OCI-M1 (cell line): Measurements from ENCODE around the gene CTNNA2.

ENCODE experiments used
- DNase-seq: peaks from one replicate; lab custom pipeline; 2025; lab: John Stamatoyannopoulos, UW

CTNNA2 gene

DNA sequence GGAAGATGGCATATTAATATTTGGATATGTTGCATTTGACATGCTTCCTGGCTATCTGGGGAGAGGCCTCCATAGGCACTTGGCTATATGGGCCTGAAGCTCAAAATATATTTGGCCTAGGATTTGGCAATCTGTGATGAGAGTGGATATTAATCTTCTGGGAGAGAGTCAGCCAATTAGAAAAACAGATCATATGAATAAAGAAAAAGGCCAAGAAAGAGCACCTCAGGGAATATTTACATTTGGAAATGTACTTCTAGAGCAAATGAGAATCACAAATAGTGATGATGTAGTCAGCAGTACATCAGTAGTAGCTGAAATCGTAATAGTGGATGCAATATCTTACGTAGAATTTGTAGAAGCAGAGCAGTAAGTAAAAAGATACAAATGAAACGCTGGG lies 277.0 kb downstream of the CTNNA2 start:
- DNase-seq, result no peak

DNA sequence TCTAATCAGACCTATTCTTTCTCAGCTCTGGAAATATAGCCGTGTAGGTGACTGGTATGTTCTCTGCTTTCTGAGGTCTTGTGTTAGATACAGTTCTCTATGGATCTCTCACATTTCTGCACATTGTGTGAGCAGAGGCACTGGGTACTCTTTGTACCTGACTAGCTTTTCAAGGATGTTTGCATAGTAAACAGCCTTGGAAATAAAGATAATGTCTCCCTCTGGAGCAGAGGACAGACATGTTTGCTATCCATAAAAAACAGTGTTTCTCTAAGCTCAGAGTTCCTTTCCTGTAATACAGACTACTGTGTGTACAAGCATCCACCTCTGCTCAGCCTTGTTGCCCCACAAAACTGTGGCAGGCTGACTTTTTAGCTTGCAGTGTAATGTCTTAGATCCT lies 279.2 kb downstream of the CTNNA2 start:
- DNase-seq, result no peak

DNA sequence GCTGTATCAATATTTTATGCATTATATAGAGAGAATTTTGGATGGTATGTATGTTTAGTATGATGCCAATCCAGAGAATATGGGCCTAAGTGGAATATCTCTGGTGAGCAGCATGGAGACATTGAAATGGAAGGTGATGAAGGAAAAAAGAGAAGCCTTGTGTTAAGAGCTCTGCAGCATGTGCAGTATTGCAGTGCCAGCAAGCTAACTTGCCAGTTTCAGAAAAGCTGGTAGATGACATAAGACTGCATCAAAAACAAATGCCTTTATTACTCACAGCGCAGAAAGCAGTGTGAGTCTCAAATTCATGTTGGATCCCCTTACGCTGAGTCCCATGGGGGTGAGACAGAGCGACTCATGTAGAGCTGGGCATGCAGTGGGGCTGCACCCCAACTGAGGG lies 280.2 kb downstream of the CTNNA2 start:
- DNase-seq, result no peak

DNA sequence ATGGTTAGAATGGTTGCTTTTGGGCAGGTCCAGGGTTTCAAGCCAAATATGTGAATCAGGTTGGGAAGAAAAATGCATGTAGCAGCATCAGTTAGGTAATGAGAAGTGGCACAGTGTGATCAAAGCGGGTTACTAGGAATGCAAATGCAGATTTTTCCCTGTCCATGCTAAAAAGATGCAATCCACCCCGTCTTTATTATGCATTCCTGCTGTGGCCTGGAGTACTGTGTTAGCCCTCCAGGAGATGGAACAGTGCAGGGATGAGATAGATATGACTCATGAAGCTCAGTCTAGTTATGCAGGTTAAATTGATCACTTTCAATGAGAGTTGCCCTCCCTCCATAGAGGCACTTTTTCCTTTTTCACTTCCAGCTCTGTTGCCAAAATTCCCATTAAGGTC lies 283.8 kb downstream of the CTNNA2 start:
- no peak for DNase-seq

DNA sequence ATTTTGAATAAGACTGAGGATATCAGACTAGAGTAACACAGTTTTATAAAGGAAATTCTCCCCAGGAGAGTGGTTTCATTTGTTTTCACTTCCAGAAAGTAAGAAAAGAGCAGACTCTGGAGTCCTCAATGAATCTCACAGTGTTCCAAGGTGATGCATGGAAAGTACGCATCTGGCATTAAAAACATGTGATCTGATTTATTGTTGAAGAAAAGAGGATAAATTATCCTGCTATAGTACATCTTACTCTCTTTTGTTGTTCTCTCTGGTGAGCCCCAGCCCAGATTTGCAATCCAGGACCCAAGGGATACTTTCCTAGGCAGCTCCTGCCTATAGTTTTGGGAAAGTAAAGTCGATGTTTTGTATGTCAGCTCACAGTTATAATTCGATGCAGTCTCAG lies 285.9 kb downstream of the CTNNA2 start:
- DNase-seq, result no peak

DNA sequence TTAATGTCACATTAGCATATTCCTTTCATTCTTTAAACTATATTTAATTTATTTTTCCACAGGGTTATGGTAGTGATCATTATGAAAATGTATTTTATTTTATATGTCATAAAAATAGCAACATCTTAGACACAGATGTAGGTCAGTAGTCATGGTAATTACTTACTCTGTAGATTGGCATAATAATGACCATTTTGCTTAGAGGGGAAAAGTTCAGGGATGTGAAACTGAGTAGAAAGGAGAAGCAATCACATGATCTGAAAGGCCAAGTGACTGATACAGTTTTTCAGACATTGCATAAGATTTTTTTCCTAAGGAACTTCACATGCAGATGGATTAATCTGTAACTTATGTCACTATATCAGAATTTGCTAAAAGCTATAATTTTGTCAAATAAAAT lies 286.9 kb downstream of the CTNNA2 start:
- peak; percentile 7 for DNase-seq

DNA sequence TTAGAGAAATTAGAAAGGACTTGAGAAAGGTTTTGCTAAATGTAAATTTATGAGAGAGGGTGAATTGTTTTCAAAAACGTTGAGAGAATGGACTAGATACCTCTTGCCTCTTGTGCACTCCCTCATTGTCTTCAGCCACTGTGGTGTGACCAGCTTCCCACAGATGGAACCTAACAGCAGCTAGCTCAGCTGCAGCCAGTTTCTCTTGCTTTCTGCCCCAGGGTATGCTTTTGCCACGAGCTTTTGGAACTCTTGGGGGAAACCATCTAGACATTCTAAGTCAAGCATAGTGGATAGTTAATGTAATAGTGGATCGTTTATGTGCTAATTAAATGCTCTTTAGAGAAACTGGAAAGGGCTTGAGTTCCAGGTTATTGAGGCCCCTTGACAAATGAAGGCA lies 288.2 kb downstream of the CTNNA2 start:
- no peak for DNase-seq

DNA sequence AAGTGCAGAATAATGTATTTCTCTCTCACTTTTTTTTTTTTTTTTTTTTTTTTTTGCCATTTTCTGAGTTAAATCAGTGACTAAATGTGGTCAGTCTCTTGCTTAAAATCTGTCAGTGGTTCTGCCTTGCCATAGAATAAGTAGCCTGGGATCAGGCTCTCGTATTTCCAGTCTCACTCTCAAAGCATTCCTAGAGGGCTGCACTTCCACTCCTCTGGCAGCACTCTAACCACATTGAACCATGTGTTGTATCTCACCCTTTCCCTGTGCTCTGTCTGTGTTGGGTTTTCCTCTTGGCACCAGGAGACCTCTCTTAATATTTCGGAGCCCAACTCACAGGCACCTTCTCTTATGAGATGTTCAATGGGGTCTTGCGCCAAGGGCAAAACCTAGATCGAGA lies 304.4 kb downstream of the CTNNA2 start:
- DNase-seq, result no peak

DNA sequence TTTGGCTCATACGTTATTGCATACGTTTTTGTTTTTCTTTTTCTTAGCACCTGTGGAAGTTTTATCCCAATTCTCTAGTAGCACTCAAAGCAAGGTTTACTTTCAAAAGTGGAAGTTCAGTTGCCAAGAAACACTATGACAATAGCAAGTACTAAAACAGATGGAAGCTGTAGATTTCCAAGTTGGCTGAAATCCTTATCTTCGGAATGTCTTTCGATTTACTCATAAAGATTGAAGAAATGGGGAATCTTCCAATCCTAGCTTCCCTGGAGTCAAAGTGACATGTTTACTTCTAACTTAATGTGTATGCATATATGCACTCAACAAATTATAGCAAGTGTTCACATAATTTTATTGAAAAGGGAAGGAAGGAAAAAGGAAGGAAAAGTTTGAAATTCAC lies 307.4 kb downstream of the CTNNA2 start:
- DNase-seq, result no peak

DNA sequence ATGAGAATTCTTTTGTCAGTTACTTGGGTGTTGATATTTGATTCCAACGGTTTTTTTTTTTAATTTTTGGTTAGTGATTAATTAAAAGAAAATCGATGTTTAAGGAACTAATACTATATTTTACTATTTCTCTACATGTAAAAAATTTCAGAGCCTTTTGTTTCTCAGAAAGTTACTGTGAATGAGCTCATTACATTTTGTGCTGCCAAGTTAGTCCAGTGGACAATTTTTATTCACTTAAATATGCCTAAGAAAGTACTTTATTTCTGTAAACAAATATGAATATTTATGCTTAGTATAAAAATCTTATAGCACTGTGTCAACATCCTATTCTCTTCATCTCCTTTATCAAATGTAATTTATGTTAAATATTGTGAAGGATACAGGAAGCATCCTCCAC lies 309.3 kb downstream of the CTNNA2 start:
- DNase-seq, result no peak

DNA sequence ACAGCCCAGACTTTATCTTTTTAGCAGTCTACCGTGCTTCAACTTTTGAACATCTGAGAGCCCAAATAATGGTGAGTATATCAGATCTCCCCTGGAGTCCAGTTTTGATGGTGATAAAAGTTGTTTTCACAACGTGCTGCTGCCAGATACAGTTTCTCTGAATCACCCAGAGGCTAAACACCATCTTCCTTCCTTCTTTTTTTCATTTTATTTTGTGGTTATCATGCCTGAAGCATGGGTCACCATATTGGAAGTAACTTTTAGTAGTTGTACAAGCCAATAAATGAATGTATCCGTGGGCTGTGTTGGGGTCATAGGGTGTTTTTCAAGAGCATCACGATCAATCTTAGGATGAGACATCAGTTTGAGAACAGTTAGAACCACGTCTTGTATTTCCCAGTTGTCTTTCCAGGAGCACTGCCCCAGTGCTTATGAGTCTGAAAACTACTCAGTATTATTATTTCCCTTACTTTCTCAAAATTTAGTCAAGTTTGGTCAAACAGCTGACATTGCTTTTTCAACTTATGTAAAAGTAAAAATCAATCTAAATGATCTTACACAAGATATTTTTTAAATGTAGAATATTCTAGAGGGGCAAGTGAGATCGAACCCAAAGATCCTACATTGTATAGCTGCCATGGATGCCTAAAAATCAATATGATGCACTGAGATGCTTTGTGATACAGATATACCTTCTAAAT lies 311.4 kb downstream of the CTNNA2 start:
- no peak for DNase-seq

DNA sequence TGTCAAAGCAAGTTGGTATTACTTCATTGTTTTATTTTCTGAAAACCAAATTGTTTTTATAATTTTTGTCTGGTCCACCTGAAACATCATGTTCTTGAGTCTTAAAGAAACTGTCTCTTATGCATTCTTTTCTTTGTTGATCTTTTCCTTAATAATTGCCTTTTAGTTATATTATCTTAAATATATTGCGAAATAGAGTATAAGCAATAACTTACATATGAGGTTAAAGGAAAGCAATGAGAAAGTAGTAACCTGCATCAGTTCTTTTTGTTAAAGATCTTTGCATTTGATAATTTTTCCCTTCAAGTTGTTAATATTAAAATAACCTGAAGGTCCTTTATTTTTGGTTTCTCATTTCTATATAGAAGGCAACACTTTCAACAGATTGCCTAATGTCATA lies 315.0 kb downstream of the CTNNA2 start:
- no peak for DNase-seq

DNA sequence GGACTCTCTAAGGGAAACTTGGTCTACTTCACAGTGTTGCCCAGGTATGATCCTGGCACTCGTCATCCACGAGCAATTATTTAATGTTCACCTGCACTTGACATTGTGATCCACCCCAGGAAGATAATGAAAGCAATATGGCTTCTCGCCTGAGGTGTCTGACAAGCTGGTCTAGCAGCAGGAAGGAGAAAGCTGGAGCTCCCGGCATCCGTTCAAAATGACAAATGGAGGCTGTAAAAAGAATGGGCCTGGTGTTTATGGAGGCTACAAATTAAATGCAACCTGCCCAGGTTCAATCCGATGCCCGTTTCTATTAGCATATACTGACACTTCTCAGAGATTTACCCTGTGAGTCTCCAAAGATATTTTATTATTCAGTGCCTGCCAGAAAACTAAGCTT lies 317.6 kb downstream of the CTNNA2 start:
- DNase-seq, result no peak

DNA sequence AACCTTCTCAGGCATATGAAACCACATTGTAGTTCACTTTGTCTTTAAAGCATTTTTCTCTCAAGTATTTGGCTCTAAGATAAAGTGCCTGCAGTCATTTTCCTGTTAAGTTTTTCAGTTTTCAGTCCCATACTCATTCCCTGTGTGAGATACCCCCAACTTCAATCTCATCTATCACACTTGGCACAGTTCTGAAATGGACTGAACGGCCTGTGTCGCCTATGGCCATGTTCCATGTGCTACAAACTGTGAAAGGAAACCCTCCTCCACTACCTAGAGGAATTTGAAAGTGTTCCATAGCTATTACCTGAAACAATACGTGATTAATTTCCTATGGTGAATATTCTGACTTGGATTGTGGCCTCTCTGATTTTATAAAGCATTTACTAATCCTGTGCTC lies 319.1 kb downstream of the CTNNA2 start:
- no peak for DNase-seq

DNA sequence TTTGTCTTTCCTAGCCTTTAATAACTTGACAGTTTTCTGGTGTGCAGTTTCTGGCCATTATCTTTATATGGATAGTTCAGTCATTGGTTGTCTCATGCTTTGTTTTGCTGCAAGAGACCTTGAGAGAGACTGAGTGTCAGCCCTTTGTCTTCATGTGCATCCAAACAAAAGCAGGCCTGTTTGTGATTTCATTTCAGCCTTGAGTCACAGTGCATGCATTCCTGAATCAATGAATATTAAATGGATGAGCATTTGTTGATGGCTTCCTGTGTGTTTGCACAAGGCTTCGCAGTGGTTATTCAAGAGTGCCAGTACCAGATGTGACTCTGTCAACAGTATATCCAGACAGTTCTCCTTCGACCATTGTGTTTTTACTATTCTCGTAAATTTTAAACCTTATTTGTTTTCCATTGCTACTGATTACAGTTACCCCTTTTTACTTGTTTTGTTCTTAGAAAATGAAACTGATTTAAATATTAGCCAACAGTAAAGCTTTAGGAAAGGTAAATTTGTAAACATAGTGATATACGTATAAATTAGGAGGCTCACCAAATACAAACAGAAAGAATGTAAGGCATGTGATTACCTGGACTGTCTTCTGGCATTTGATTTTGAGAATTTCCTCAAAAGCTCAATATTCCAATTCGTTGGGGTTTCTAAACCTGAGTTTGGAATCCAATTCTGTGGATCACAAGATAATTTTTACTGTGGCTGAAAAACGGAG lies 319.8 kb downstream of the CTNNA2 start:
- DNase-seq, result no peak

DNA sequence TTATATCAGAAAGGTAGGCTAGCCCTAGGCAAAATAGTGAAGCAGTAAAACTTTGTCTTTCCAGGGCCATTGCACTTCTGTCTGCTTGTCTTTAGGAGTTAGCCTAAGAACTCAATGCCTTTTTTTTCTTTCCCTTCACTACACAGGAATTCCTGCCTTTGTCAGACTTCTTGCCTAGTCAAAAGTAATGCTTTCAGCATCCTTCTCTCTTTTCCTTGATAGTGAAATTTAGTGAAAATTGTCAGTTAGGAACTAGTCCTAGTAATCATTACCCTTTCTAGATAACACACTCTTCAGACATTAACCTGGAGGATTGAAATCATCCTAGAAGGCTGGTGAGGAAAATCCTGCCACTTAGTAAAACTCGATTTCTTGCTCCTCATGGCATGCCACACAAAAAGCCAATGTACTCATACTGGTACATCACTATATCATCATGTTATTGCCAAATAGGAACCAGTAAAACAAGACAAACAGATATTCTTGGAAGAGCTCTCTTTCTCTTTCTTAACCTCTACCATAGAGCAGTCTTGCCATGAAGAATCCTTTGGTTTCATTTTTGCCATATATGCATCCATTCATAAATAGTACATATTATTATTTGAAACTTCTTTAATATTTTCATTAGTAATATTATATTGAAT lies 320.5 kb downstream of the CTNNA2 start:
- no peak for DNase-seq

DNA sequence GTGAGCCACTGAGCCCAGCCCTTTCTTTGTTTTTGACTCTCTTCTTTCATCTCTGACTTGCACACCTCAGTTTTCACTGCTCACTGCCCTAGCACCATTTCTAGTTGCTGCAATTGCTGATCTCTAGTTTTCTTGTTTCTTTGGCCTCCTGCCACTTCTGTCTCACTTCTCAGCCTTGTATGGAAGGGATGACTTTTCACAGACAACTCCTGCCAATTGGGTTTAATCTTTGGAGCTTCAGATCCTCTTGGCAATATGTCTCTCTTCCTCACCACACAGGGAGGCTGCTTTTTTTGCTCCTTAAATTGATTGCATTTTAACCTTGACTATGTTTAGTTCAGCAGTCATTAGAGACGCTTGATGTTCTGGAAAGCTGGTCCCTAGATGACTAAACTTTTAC lies 323.1 kb downstream of the CTNNA2 start:
- DNase-seq, result no peak

DNA sequence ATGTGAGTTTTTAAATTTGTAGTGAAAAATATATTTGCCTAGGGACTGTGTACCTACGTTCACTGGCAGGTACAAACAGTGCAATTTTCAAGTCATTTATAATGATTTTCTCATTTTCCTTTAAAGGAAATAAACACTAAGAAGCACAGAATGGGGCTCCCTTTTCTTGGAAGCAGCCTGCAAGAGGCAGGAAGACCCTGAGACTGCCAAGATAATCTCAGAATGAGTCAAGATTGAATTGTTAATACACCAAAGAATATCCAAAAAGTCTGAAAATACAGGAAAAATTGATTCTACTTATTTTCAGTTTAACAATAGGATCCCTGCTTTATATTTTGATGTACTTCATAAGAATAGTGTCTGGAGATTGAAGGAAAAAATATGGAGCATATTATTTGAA lies 331.2 kb downstream of the CTNNA2 start:
- no peak for DNase-seq

DNA sequence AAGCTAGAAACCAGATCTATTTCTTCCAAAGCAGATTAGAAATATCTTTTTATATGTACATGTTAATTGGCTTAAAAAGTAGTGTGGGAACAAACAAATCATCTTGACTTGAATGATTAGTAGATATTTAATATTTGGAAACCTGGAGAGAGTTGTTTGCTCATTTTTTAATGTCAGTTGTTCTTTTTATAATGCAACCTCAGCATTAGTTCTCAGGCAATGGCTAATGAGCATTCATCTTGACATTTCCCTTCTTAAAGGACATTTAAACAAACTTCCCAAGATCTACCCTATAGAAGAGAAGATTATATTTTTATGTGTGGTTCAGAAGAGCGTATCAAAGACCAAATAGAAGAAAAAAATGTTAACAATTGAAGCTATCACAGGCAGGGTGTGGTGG lies 334.0 kb downstream of the CTNNA2 start:
- no peak for DNase-seq

DNA sequence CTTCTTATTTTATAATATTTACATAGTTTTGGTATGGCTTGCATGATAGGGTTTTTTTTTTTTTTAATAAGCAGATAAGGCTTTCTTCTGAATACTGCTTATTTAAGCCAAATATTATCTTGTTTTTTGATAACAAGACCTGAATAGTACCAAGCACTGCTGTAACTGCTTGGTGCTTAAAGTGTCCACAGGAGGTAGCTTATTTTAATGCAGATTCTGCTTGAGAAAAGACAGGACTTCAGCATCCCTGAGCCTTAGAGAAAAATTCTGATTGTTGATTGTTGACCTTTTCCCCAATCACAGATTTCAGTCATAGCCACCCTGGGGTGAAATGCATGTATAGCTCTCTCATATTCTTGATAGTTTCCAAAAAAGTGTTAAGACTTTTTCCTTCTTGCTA lies 336.4 kb downstream of the CTNNA2 start:
- DNase-seq, result no peak

DNA sequence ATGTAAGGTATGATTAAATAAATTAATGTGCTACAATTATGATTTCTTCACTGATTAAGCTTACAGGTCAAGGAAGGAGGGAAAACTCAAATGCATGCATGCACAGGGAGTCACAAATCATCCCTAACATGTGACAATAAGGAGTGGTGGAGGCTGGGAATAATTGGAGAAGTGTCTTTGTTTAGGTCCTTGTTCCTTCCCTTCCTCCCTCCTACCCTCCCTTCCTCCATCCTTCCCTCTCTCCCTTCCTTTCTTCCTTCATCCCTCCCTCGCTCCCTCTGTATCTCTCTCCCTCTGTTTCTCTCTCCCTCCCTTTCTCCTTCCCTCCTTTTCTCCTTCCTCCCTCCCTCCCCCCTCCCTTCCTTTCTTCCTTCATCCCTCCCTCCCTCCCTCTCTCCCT lies 337.1 kb downstream of the CTNNA2 start:
- no peak for DNase-seq

DNA sequence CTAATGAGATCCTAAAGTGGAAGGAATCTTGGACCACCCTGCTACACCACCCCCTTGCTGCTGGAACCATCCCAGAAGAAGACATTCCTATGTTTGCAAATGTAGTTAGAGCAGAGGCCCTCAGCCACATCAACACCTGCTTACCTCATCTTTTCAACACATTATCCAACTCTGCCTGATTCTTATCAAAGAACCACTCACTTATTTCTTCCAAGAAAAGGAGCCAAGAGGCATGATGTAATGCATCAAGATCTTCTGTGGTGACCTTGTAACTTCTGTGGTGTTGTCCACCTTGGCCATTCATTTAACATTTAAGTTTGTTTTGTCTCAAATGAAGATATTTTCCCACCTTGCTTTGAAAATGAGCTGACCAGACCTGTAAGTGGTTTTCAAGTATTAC lies 338.1 kb downstream of the CTNNA2 start:
- DNase-seq, result no peak

DNA sequence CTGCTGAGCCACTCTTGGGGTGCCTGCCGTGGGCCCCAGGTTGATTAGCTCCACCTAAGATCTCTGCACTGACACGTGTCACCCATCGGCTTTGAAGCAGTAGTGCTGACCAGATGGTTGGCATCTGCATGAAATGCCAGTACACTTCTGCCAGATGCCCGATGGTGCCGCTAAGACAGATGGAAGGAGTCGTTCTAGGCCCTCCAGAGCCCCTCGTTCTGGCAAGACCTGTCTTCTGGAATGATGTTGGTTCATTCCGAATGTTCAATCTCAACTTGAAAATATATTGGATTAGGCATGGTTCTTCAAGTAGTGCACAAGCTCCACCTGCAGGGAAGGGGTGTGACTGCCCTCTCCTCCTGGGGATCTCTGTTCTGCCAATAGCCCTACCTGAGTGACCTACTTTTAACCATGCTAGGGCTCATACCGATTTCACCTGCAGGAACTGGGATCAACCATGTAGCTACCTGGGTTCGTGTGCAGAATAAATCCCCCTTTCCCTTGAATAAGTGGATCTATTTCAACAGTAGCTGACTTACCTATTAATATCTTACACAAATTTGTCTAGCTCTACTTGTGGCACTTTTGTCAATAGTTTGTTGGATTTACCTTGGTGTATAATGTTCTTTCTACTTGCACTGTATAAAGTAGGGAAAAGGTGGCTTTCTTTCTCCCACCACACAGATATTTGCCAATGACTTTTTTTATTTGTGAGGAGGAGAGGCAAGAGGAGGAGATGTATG lies 342.6 kb downstream of the CTNNA2 start:
- DNase-seq, result peak; percentile 13
